Brain microvascular endothelial cell (primary cell): ENCODE measurements around the gene NOS3.

Experiments used
- DNase-seq: peaks from one replicate; pipeline ENCODE4 v3.0.0-alpha.2; 2020
- H3K27ac ChIP-seq: fragments of 250-450 bp; sonication (Bioruptor Pico); 2 replicates; pipeline ENCODE4 v1.5.1; 2020; ENCODE audit warnings: mild to moderate bottlenecking, moderate library complexity
- H3K27me3 ChIP-seq: fragments of 250-450 bp; sonication (Bioruptor Pico); replicated peaks from 2 replicates; pipeline ENCODE4 v1.5.1; 2020; ENCODE audit warnings: mild to moderate bottlenecking
- H3K36me3 ChIP-seq: fragments of 250-450 bp; sonication (Bioruptor Pico); replicated peaks from 2 replicates; pipeline ENCODE4 v1.5.1; 2020; ENCODE audit warnings: mild to moderate bottlenecking
- H3K4me3 ChIP-seq: 2 replicates; pipeline ENCODE4 v1.5.1; 2011; ENCODE audit warnings: low read depth, mild to moderate bottlenecking, control low read depth, low read length, moderate library complexity
- in situ Hi-C: cut with HindIII; loops from 2 replicates; pipeline ENCODE4 v1.10.0; 2017; ENCODE audit warnings: low sequenced_read_pairs, low pct_ligation_motif_present
- TF ChIP-seq, protein P1 (sequence below): IDR thresholded peaks from 2 replicates; pipeline ENCODE4 v1.5.1; 2011; ENCODE audit warnings: low read depth, mild to moderate bottlenecking, moderate library complexity, low read length, control low read depth, inconsistent platforms; ENCODE audit errors: missing control alignments

Gene NOS3

DNA sequence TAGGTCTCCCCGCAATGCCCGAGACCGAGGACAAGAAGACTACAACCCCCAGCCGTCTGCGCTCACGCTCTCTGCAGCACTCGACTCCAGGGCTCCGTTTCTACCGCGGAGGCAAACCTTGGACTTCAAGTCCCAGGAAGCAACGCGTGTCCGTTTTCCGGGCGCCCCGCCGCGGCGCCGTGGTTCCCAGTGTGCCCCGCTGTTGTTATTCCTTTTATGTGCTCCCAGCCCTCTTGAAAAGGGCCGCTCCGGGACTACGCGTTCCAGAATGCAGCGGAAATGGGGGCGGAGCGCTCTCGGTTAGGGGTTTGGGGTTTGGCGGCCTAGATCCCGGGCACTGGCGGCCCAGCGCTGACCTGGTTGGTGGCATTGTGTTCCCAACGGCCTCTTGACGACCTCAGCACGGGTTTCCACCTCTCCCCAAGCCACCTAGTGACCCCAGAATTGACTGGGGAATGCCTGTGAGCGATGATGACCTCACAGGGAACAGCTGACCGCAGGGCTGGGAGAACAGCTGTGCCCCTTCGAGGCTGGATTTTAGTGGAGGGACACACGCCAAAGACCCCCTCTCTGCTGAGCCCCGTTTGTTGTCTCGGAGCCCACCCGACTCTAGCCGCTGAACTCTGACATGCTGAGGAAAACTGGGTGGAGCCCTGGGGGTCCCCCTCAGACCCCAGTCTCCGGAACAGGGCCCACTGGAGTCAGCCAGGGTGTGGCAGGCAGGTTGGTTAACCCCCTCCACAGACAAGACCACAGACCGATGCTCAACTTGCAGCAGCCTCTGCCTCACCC is 67.4 kb downstream of the NOS3 start:
- TF ChIP-seq, protein P1, sequence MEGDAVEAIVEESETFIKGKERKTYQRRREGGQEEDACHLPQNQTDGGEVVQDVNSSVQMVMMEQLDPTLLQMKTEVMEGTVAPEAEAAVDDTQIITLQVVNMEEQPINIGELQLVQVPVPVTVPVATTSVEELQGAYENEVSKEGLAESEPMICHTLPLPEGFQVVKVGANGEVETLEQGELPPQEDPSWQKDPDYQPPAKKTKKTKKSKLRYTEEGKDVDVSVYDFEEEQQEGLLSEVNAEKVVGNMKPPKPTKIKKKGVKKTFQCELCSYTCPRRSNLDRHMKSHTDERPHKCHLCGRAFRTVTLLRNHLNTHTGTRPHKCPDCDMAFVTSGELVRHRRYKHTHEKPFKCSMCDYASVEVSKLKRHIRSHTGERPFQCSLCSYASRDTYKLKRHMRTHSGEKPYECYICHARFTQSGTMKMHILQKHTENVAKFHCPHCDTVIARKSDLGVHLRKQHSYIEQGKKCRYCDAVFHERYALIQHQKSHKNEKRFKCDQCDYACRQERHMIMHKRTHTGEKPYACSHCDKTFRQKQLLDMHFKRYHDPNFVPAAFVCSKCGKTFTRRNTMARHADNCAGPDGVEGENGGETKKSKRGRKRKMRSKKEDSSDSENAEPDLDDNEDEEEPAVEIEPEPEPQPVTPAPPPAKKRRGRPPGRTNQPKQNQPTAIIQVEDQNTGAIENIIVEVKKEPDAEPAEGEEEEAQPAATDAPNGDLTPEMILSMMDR, result no peak
- Histone ChIP-seq H3K27me3 (no peaks in the 10 kb centered on the region), H3K36me3 (peaks cover 3% of the 10 kb centered on the region), H3K4me3 (peak overlapping the region; percentile 76), H3K27ac (peak overlapping the region; percentile 92)
- peak; percentile 100 for DNase-seq
- in situ Hi-C loops, result no loop called here

DNA sequence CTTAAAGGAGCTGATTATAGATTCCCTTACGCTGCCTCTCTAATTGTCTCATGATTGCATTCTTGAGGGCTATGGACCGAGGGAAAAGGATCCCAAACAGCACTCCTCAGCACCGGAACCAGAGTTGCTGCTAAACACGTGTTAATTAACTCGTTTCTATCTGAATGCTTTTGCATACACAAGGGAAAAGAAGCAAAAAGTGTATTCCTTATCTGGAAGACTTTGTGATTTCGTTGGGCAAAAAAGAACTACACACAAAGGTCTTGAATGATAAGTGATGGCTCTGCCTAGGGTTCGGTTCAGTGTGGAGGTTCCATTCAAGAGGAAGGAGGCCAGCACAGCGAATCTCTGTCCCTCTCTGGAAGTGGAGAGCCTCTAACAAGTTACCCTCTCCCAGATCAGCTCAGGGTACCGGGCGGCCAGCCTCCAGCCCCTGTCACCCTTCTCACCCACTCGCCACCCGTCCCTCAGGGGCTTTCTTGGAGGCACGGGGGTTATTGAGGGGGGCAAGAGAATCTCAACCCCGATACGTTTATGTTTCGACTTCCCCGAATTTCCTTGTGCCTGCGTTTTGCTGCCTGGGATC is 68.1 kb downstream of the NOS3 start:
- Histone ChIP-seq H3K4me3 (peak overlapping the region; percentile 76), H3K27ac (peak overlapping the region; percentile 92), H3K27me3 (no peaks in the 10 kb centered on the region), H3K36me3 (peaks cover 6% of the 10 kb centered on the region)
- no peak for DNase-seq
- TF ChIP-seq, protein P1, result no peak
- in situ Hi-C loops, result no loop called here

DNA sequence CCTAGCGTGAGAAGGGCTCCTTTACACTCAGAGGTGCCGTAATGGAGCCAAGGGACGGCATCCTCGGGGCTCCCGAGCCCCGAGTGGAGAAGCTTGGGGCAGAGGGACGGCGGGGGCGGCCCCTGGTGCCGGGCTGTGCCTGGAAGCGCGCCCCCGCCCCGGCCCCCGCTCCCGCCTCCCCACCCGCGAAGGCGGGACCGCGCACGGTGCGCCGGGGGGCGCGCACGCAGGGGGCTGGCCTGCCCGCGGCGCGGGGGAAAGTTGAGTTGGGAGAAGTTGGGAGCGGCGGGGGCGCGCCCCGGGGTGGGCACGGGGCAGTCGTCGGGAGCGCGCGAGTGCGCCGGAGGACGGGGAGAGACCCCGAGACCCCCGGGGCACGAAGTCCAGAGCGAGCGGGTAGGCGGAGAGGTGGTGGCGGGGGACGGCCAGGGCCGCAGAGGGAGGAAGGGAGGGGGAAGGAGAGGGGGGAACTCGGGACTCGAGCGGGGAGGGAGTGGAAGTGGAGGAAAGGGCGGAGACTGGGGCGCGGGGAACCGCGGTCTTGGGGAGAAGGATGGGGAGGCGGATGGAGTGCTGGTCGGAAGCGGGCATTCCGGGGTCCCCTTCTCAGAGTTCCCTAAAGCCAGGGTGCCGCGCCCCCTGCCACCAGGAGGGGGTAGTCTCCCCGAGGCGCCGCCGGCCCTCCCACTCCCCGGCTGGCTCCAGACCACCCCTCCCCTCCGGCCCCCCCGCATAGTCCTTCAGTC is 68.7 kb downstream of the NOS3 start, which contains the start of gene SLC4A2:
TSS of gene SLC4A2 (plus strand) at position 223 of the 746 bp plus-strand sequence. CDS start 2,399 bp downstream, outside the sequence.
- DNase-seq, result peak; percentile 42
- H3K27me3 ChIP-seq, result no peaks in the 10 kb centered on the region
- TF ChIP-seq, protein P1, result peak; percentile 70
- peaks cover 8% of the 10 kb centered on the region for H3K36me3 ChIP-seq
- peak within 1 kb of the TSS; percentile 76 for H3K4me3 ChIP-seq
- in situ Hi-C loops, result no loop called here
- peak within 1 kb of the TSS; percentile 92 for H3K27ac ChIP-seq

DNA sequence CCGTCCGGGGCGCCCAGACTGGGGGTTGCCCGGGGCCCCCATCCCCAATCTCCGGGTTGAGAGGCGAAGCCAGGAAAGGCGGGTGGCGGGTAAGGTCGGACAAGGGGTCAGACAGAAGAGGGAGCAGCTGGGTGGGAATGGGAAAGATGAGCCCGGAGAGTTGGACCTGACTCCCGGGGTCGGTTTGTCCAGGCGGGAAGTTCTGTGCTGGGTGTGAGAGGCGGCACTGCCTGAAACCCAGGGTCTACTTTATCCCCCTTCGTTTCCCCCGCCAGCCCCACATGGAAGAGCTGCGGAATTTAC is 69.2 kb downstream of the NOS3 start:
- Histone ChIP-seq H3K4me3 (peak overlapping the region; percentile 76), H3K36me3 (peaks cover 14% of the 10 kb centered on the region), H3K27me3 (no peaks in the 10 kb centered on the region), H3K27ac (peak overlapping the region; percentile 92)
- in situ Hi-C loops, result no loop called here
- no peak for DNase-seq
- TF ChIP-seq, protein P1, result no peak

DNA sequence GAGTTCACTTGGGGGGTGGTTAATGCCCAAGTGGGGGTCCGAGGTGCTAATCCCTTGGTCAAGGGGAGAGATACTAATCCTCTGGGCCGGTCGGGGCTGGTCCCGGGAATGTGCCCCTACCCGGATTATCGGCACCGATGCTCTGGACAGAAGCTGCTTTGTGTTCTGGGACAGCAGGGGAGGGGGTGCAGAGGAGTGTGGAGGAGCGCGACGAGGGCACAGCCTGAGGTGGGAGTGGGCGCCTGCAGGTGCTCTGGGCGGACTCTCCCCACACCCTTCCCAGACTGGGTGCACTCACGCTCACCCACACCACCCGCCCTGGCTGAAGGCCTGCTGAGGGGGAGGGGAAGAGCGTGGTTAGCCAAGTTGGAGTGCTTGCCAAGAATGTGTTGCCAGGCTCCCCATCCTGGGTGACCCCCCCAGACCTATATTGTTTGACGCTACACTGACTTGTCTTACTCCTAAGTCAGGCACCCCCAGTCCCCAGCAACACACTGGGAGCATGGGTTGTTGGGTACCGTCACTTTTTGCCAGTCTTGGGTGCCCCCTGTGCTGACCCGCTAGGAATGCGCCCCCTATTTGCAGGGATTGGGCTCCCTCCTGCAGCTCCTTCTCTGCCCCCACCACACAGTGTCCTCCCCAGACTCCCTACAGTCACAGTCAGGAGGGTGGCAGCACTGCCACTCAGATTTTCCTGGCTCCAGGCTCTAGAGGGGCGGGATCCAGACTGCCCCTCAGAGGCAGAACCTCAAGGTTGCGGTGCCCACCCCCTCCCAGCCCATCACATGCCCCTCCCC is 69.8 kb downstream of the NOS3 start:
- H3K27me3 ChIP-seq, result no peaks in the 10 kb centered on the region
- in situ Hi-C loops, result no loop called here
- no peak for DNase-seq
- peak overlapping the region; percentile 92 for H3K27ac ChIP-seq
- TF ChIP-seq, protein P1, result peak; percentile 29
- H3K4me3 ChIP-seq, result peak overlapping the region; percentile 76
- H3K36me3 ChIP-seq, result peaks cover 16% of the 10 kb centered on the region
